GM12864 (cell line): ENCODE results near the gene TAS2R19.

Source experiments
- DNase-seq: peaks from one replicate; pipeline ENCODE4 v3.0.0-alpha.2; 2011; ENCODE audit warnings: low read depth
- H3K4me3 ChIP-seq: 2 replicates; pipeline ENCODE4 v1.5.1; 2011; ENCODE audit warnings: mild to moderate bottlenecking, low read depth, low read length, control low read depth
- TF ChIP-seq, protein P1 (sequence below): IDR thresholded peaks from 2 replicates; pipeline ENCODE4 v1.5.1; 2011; ENCODE audit warnings: low read depth, mild to moderate bottlenecking, moderate library complexity, low read length, control low read depth, inconsistent platforms; ENCODE audit errors: missing control alignments

TAS2R19 gene

GRCh38 chr12:10989107-10989506 is 33.3 kb downstream of the TAS2R19 start:
- TF ChIP-seq, protein P1, sequence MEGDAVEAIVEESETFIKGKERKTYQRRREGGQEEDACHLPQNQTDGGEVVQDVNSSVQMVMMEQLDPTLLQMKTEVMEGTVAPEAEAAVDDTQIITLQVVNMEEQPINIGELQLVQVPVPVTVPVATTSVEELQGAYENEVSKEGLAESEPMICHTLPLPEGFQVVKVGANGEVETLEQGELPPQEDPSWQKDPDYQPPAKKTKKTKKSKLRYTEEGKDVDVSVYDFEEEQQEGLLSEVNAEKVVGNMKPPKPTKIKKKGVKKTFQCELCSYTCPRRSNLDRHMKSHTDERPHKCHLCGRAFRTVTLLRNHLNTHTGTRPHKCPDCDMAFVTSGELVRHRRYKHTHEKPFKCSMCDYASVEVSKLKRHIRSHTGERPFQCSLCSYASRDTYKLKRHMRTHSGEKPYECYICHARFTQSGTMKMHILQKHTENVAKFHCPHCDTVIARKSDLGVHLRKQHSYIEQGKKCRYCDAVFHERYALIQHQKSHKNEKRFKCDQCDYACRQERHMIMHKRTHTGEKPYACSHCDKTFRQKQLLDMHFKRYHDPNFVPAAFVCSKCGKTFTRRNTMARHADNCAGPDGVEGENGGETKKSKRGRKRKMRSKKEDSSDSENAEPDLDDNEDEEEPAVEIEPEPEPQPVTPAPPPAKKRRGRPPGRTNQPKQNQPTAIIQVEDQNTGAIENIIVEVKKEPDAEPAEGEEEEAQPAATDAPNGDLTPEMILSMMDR = no peak
- DNase-seq = no peak
- H3K4me3 ChIP-seq = no peak overlapping the region

DNA sequence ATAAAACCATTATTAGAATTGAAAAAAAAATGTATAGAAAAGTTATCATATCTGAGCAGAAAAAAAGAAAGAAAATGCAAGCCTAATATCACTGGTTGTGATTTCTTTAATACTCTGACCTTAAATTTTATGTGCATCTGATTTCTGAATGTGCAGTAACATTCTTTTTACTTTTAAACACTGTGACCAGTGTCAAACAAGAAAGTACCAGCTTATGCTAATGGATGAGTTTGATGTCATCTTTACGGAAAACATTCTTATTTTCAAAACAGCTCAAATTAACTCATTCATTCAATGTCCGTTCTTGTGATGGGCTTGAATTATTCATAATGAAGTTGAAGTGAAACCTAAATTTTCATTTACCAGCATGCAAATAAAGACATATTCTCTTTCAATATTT is 35.6 kb downstream of the TAS2R19 start, which contains the start of gene TAS2R50:
Gene TAS2R50 (minus strand): TSS at position 101 of the 400 bp plus-strand sequence. CDS start 52 bp downstream, at position 49.
- TF ChIP-seq, protein P1 = no peak
- no peak for DNase-seq
- H3K4me3 ChIP-seq = no peak within 1 kb of the TSS

- H3K4me3 ChIP-seq = no peak overlapping the region
- TF ChIP-seq, protein P1 = no peak
- DNase-seq = no peak
Measured at GRCh38 chr12:10982244-10982643, 40.2 kb downstream of the TAS2R19 start.

DNA sequence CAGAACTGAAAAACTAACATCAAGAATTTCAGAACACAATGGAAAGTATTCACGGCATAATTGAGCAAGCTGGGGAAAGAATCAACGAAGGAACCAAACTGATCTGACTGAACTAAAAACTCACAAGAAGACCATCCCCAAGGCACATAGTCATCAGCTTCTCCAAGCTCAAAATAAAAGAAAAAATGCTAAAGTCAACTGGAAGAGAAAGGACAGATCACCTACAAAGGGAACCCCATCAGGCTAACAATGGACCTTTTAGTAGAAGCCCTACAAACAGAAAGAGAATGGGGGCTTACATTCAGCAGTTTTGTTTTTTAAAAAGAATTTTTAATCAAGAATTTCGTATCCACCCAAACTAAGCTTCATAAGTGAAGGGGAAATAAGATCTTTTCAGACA is 47.5 kb downstream of the TAS2R19 start:
- H3K4me3 ChIP-seq = no peak overlapping the region
- TF ChIP-seq, protein P1 = no peak
- DNase-seq = no peak
